ENCODE measurements around the gene PALM.

PALM gene

GRCh38 chr19:752652-753517 lies 44.1 kb downstream of the PALM start:
- DNase-seq, result no peak

GRCh38 chr19:754530-754929 lies 45.8 kb downstream of the PALM start:
- DNase-seq, result no peak

- DNase-seq, result no peak
These were observed 46.3 kb downstream of the PALM start for GRCh38 chr19:755063-755462.

- DNase-seq, result peak; percentile 20
These were observed 47.5 kb downstream of the PALM start for GRCh38 chr19:756236-756635.

- no peak for DNase-seq
These were observed 48.3 kb downstream of the PALM start for GRCh38 chr19:756821-757688.

- DNase-seq, result no peak
These were observed 49.3 kb downstream of the PALM start for GRCh38 chr19:757811-758668.

- no peak for DNase-seq
These were observed 54.4 kb downstream of the PALM start for GRCh38 chr19:763181-763580.

- DNase-seq, result no peak
These were observed 55.1 kb downstream of the PALM start for GRCh38 chr19:763869-764268.

- DNase-seq, result no peak
These were observed 55.6 kb downstream of the PALM start for GRCh38 chr19:764301-764700.

- DNase-seq, result no peak
These were observed 56.5 kb downstream of the PALM start for GRCh38 chr19:765179-765738.

GRCh38 chr19:768424-768823 lies 59.7 kb downstream of the PALM start:
- DNase-seq, result no peak

- no peak for DNase-seq
These were observed 60.9 kb downstream of the PALM start for GRCh38 chr19:769616-770015.

GRCh38 chr19:771332-771785 lies 62.6 kb downstream of the PALM start:
- DNase-seq, result peak; percentile 33

GRCh38 chr19:772063-772462 lies 63.3 kb downstream of the PALM start:
- DNase-seq, result no peak

- DNase-seq, result no peak
These were observed 64.1 kb downstream of the PALM start for GRCh38 chr19:772730-773436.

- no peak for DNase-seq
These were observed 67.8 kb downstream of the PALM start for GRCh38 chr19:776549-776948.

GRCh38 chr19:778910-779653 lies 70.3 kb downstream of the PALM start:
- DNase-seq, result no peak

GRCh38 chr19:780935-781334 lies 72.2 kb downstream of the PALM start:
- no peak for DNase-seq

- no peak for DNase-seq
These were observed 73.1 kb downstream of the PALM start for GRCh38 chr19:781800-782184.

- no peak for DNase-seq
These were observed 73.6 kb downstream of the PALM start for GRCh38 chr19:782185-782877.

All from activated naive CD4-positive, alpha-beta T cell treated with Interleukin-2 at 50 U/mL for 16 hours (primary cell).